ENCODE data around the gene KCND3. TPM values are rescaled to one million over a fixed set of nuclear protein-coding genes. Genes with fewer than 3 reads are reported as not detected.

The KCND3 gene
- total RNA-seq, 5 donors from 2014 or later (not counting 1 experiment from before 2014, with no cell fraction given), result not detected

- H3K27ac Mint-ChIP-seq, result no peak overlapping the region
- H3K4me3 ChIP-seq (ENCODE audit: control insufficient read depth in 1 of 2, extremely low read depth in 1 of 2, low read length in 1 of 2), result no peak overlapping the region
- CTCF ChIA-PET, result no interaction called here
- no peak for DNase-seq
- H3K9me3 ChIP-seq, result no peaks in the 10 kb centered on the region
- H3K36me3 ChIP-seq (ENCODE audit: control insufficient read depth in 2 of 2, extremely low read depth in 1 of 2, insufficient read depth in 1 of 2, low read length in 1 of 2), result no peaks in the 10 kb centered on the region
- no peaks in the 10 kb centered on the region for H3K36me3 Mint-ChIP-seq
- H3K4me1 Mint-ChIP-seq, result peaks cover 0 to 6% (median 0%) of the 10 kb centered on the region in 3 donors
- H3K9me3 Mint-ChIP-seq, result peaks cover 0 to 4% (median 0%) of the 10 kb centered on the region in 3 donors
- H3K27me3 Mint-ChIP-seq, result peaks cover 18 to 31% of the 10 kb centered on the region in 2 donors
- ATAC-seq (replicated peaks in 1 of 4), result no peak
- no peak overlapping the region for H3K27ac ChIP-seq (ENCODE audit: low read length)
- WGBS (ENCODE audit: insufficient coverage), result 90% methylated on average over 2 of the region's 7 CpGs
- no peak overlapping the region for H3K4me3 Mint-ChIP-seq
- H3K4me1 ChIP-seq (ENCODE audit: control insufficient read depth in 1 of 2, extremely low read depth in 1 of 2, insufficient read depth in 2 of 2, low read length in 2 of 2), result no peaks in the 10 kb centered on the region
- POLR2A ChIA-PET, result no interaction called here
- peaks cover 0 to 18% of the 10 kb centered on the region in 2 experiments for H3K27me3 ChIP-seq (replicated peaks in 1 of 2; ENCODE audit: control insufficient read depth in 2 of 2, extremely low read depth in 1 of 2, insufficient read depth in 2 of 2, low read length in 1 of 2)
Measured at GRCh38 chr1:112006416-112007025, 17.1 kb upstream of the KCND3 start.

- POLR2A ChIA-PET, result no interaction called here
- ATAC-seq (replicated peaks in 1 of 4) (no peak), DNase-seq (no peak)
- H3K27me3 Mint-ChIP-seq, result peaks cover 33 to 44% of the 10 kb centered on the region in 2 donors
- WGBS (ENCODE audit: insufficient coverage), result 100% methylated on average over 1 of the region's 2 CpGs
- peaks cover 0 to 3% (median 0%) of the 10 kb centered on the region in 3 donors for H3K4me1 Mint-ChIP-seq
- no peaks in the 10 kb centered on the region for H3K9me3 Mint-ChIP-seq
- H3K4me3 ChIP-seq (ENCODE audit: control insufficient read depth in 1 of 2, extremely low read depth in 1 of 2, low read length in 1 of 2), result no peak overlapping the region
- H3K36me3 Mint-ChIP-seq, result no peaks in the 10 kb centered on the region
- no peak overlapping the region for H3K27ac ChIP-seq (ENCODE audit: low read length)
- no peaks in the 10 kb centered on the region for H3K9me3 ChIP-seq
- H3K36me3 ChIP-seq (ENCODE audit: control insufficient read depth in 2 of 2, extremely low read depth in 1 of 2, insufficient read depth in 1 of 2, low read length in 1 of 2), result no peaks in the 10 kb centered on the region
- CTCF ChIA-PET, result no interaction called here
- no peak overlapping the region for H3K4me3 Mint-ChIP-seq
- no peak overlapping the region for H3K27ac Mint-ChIP-seq
- no peaks in the 10 kb centered on the region for H3K4me1 ChIP-seq (ENCODE audit: control insufficient read depth in 1 of 2, extremely low read depth in 1 of 2, insufficient read depth in 2 of 2, low read length in 2 of 2)
- H3K27me3 ChIP-seq (replicated peaks in 1 of 2; ENCODE audit: control insufficient read depth in 2 of 2, extremely low read depth in 1 of 2, insufficient read depth in 2 of 2, low read length in 1 of 2), result peaks cover 0 to 14% of the 10 kb centered on the region in 2 experiments
Measured at GRCh38 chr1:112004076-112004475, 14.6 kb upstream of the KCND3 start.

GRCh38 chr1:112002514-112002913, 13.0 kb upstream of the KCND3 start:
- 63% methylated on average over 4 of the region's 4 CpGs for WGBS (ENCODE audit: insufficient coverage)
- Histone ChIP-seq H3K27me3 (replicated peaks in 1 of 2; ENCODE audit: control insufficient read depth in 2 of 2, extremely low read depth in 1 of 2, insufficient read depth in 2 of 2, low read length in 1 of 2) (peaks cover 0 to 12% of the 10 kb centered on the region in 2 experiments), H3K4me1 (ENCODE audit: control insufficient read depth in 1 of 2, extremely low read depth in 1 of 2, insufficient read depth in 2 of 2, low read length in 2 of 2) (no peaks in the 10 kb centered on the region), H3K4me3 (ENCODE audit: control insufficient read depth in 1 of 2, extremely low read depth in 1 of 2, low read length in 1 of 2) (no peak overlapping the region), H3K36me3 (ENCODE audit: control insufficient read depth in 2 of 2, extremely low read depth in 1 of 2, insufficient read depth in 1 of 2, low read length in 1 of 2) (no peaks in the 10 kb centered on the region), H3K27ac (ENCODE audit: low read length) (no peak overlapping the region), H3K9me3 (no peaks in the 10 kb centered on the region)
- no peaks in the 10 kb centered on the region for H3K36me3 Mint-ChIP-seq
- POLR2A ChIA-PET, result no interaction called here
- CTCF ChIA-PET, result no interaction called here
- no peaks in the 10 kb centered on the region for H3K4me1 Mint-ChIP-seq
- no peak for DNase-seq
- no peaks in the 10 kb centered on the region for H3K9me3 Mint-ChIP-seq
- no peak overlapping the region for H3K27ac Mint-ChIP-seq
- peaks cover 33 to 41% of the 10 kb centered on the region in 2 donors for H3K27me3 Mint-ChIP-seq
- no peak for ATAC-seq (replicated peaks in 1 of 4)
- no peak overlapping the region for H3K4me3 Mint-ChIP-seq

GRCh38 chr1:112001436-112001835, 12.0 kb upstream of the KCND3 start:
- Mint-ChIP-seq H3K27ac (no peak overlapping the region), H3K4me1 (no peaks in the 10 kb centered on the region), H3K27me3 (peaks cover 34 to 43% of the 10 kb centered on the region in 2 donors), H3K9me3 (no peaks in the 10 kb centered on the region), H3K36me3 (no peaks in the 10 kb centered on the region), H3K4me3 (no peak overlapping the region)
- Histone ChIP-seq H3K36me3 (ENCODE audit: control insufficient read depth in 2 of 2, extremely low read depth in 1 of 2, insufficient read depth in 1 of 2, low read length in 1 of 2) (no peaks in the 10 kb centered on the region), H3K27me3 (replicated peaks in 1 of 2; ENCODE audit: control insufficient read depth in 2 of 2, extremely low read depth in 1 of 2, insufficient read depth in 2 of 2, low read length in 1 of 2) (peaks cover 0 to 12% of the 10 kb centered on the region in 2 experiments), H3K27ac (ENCODE audit: low read length) (no peak overlapping the region), H3K9me3 (no peaks in the 10 kb centered on the region), H3K4me1 (ENCODE audit: control insufficient read depth in 1 of 2, extremely low read depth in 1 of 2, insufficient read depth in 2 of 2, low read length in 2 of 2) (no peaks in the 10 kb centered on the region), H3K4me3 (ENCODE audit: control insufficient read depth in 1 of 2, extremely low read depth in 1 of 2, low read length in 1 of 2) (no peak overlapping the region)
- no peak for ATAC-seq (replicated peaks in 1 of 4)
- 88% methylated on average over 2 of the region's 2 CpGs for WGBS (ENCODE audit: insufficient coverage)
- ChIA-PET POLR2A (no interaction called here), CTCF (no interaction called here)
- DNase-seq, result no peak

GRCh38 chr1:112000048-112000447, 10.6 kb upstream of the KCND3 start:
- Histone ChIP-seq H3K27me3 (replicated peaks in 1 of 2; ENCODE audit: control insufficient read depth in 2 of 2, extremely low read depth in 1 of 2, insufficient read depth in 2 of 2, low read length in 1 of 2) (peaks cover 0 to 12% of the 10 kb centered on the region in 2 experiments), H3K36me3 (ENCODE audit: control insufficient read depth in 2 of 2, extremely low read depth in 1 of 2, insufficient read depth in 1 of 2, low read length in 1 of 2) (no peaks in the 10 kb centered on the region), H3K27ac (ENCODE audit: low read length) (no peak overlapping the region), H3K9me3 (no peaks in the 10 kb centered on the region), H3K4me1 (ENCODE audit: control insufficient read depth in 1 of 2, extremely low read depth in 1 of 2, insufficient read depth in 2 of 2, low read length in 2 of 2) (no peaks in the 10 kb centered on the region), H3K4me3 (ENCODE audit: control insufficient read depth in 1 of 2, extremely low read depth in 1 of 2, low read length in 1 of 2) (no peak overlapping the region)
- DNase-seq, result no peak
- WGBS (ENCODE audit: insufficient coverage), result 80% methylated on average over 1 of the region's 1 CpG
- no peak overlapping the region for H3K4me3 Mint-ChIP-seq
- POLR2A ChIA-PET, result no interaction called here
- H3K36me3 Mint-ChIP-seq, result no peaks in the 10 kb centered on the region
- H3K27ac Mint-ChIP-seq, result no peak overlapping the region
- no peaks in the 10 kb centered on the region for H3K4me1 Mint-ChIP-seq
- H3K27me3 Mint-ChIP-seq, result peaks cover 36 to 42% of the 10 kb centered on the region in 2 donors
- ATAC-seq (replicated peaks in 1 of 4), result no peak
- CTCF ChIA-PET, result no interaction called here
- H3K9me3 Mint-ChIP-seq, result no peaks in the 10 kb centered on the region

- H3K4me3 ChIP-seq (ENCODE audit: control insufficient read depth in 1 of 2, extremely low read depth in 1 of 2, low read length in 1 of 2), result no peak overlapping the region
- no peak for ATAC-seq (replicated peaks in 1 of 4)
- ChIA-PET CTCF (no interaction called here), POLR2A (no interaction called here)
- H3K36me3 ChIP-seq (ENCODE audit: control insufficient read depth in 2 of 2, extremely low read depth in 1 of 2, insufficient read depth in 1 of 2, low read length in 1 of 2), result no peaks in the 10 kb centered on the region
- Mint-ChIP-seq H3K27me3 (peaks cover 47 to 50% of the 10 kb centered on the region in 2 donors), H3K36me3 (no peaks in the 10 kb centered on the region), H3K9me3 (no peaks in the 10 kb centered on the region), H3K4me3 (no peak overlapping the region), H3K4me1 (no peaks in the 10 kb centered on the region), H3K27ac (no peak overlapping the region)
- no peaks in the 10 kb centered on the region for H3K4me1 ChIP-seq (ENCODE audit: control insufficient read depth in 1 of 2, extremely low read depth in 1 of 2, insufficient read depth in 2 of 2, low read length in 2 of 2)
- no peaks in the 10 kb centered on the region for H3K9me3 ChIP-seq
- H3K27ac ChIP-seq (ENCODE audit: low read length), result no peak overlapping the region
- peaks cover 2 to 23% of the 10 kb centered on the region in 2 experiments for H3K27me3 ChIP-seq (replicated peaks in 1 of 2; ENCODE audit: control insufficient read depth in 2 of 2, extremely low read depth in 1 of 2, insufficient read depth in 2 of 2, low read length in 1 of 2)
- no peak for DNase-seq
Measured at GRCh38 chr1:111998332-111998731, 8.9 kb upstream of the KCND3 start.

GRCh38 chr1:111992476-111992875, 3.0 kb upstream of the KCND3 start:
- 94% methylated on average over 7 of the region's 10 CpGs for WGBS (ENCODE audit: insufficient coverage)
- H3K4me3 Mint-ChIP-seq, result peak overlapping the region in 1 of 3 donors; percentile 64
- Histone ChIP-seq H3K9me3 (no peaks in the 10 kb centered on the region), H3K4me1 (ENCODE audit: control insufficient read depth in 1 of 2, extremely low read depth in 1 of 2, insufficient read depth in 2 of 2, low read length in 2 of 2) (peaks cover 0 to 15% of the 10 kb centered on the region in 2 experiments), H3K4me3 (ENCODE audit: control insufficient read depth in 1 of 2, extremely low read depth in 1 of 2, low read length in 1 of 2) (no peak overlapping the region), H3K36me3 (ENCODE audit: control insufficient read depth in 2 of 2, extremely low read depth in 1 of 2, insufficient read depth in 1 of 2, low read length in 1 of 2) (no peaks in the 10 kb centered on the region), H3K27me3 (replicated peaks in 1 of 2; ENCODE audit: control insufficient read depth in 2 of 2, extremely low read depth in 1 of 2, insufficient read depth in 2 of 2, low read length in 1 of 2) (peaks cover 17 to 57% of the 10 kb centered on the region in 2 experiments), H3K27ac (ENCODE audit: low read length) (no peak overlapping the region)
- no peaks in the 10 kb centered on the region for H3K36me3 Mint-ChIP-seq
- H3K27ac Mint-ChIP-seq, result no peak overlapping the region
- peaks cover 44 to 72% of the 10 kb centered on the region in 2 donors for H3K27me3 Mint-ChIP-seq
- no peak for ATAC-seq (replicated peaks in 1 of 4)
- ChIA-PET POLR2A (no interaction called here), CTCF (no interaction called here)
- H3K9me3 Mint-ChIP-seq, result no peaks in the 10 kb centered on the region
- no peak for DNase-seq
- peaks cover 7 to 22% (median 20%) of the 10 kb centered on the region in 3 donors for H3K4me1 Mint-ChIP-seq

Measured in T-cell (primary cell).